Hematopoietic multipotent progenitor cell treated with erythropoietin and hydrocortisone succinate and interleukin-3 and kit ligand, for 17 days (in vitro differentiated cells): ENCODE measurements around the gene APOL4.
"Not testable (repeated sequence)": the region's sequence is repeated elsewhere in the genome, so short reads cannot be mapped to it uniquely, and the experiment has no call there.

Experiments
- DNase-seq: peaks from one replicate; pipeline ENCODE4 v3.0.0-alpha.2; 2015; ENCODE audit warnings: low spot score

Gene APOL4, protein sequence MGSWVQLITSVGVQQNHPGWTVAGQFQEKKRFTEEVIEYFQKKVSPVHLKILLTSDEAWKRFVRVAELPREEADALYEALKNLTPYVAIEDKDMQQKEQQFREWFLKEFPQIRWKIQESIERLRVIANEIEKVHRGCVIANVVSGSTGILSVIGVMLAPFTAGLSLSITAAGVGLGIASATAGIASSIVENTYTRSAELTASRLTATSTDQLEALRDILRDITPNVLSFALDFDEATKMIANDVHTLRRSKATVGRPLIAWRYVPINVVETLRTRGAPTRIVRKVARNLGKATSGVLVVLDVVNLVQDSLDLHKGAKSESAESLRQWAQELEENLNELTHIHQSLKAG

GRCh38 chr22:36201630-36202319 lies at the start of gene APOL4:
Gene APOL4, minus strand, starts transcription at chr22:36201809. Its CDS starts 75 bp downstream, at chr22:36201734.
- peak; percentile 43 for DNase-seq

- DNase-seq = not testable (repeated sequence)
Measured at GRCh38 chr22:36250292-36250960, 48.8 kb upstream of the APOL4 start.

GRCh38 chr22:36249160-36249559 lies 47.6 kb upstream of the APOL4 start:
- no peak for DNase-seq

GRCh38 chr22:36247955-36248354 lies 46.3 kb upstream of the APOL4 start:
- DNase-seq = no peak

DNA sequence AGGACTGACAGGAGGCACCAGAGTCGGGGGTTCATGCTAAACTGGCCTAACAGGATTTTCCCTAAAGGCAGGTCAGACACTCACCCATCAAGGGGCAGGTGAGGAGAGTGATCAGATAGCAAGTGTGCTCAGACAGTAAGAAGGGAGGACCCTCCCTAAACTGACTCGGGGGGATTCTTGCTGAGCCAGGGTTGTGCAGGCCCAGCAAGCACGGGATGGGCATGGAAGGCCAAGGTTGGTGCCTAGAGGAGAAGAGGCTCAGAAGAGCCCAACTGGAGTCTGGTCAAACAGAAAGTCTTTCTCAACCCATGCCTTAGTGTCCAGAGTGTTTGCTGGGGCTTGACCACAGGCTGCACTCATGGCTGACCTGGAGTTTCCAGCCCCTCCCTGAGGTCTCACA lies 45.1 kb upstream of the APOL4 start:
- DNase-seq = no peak

DNA sequence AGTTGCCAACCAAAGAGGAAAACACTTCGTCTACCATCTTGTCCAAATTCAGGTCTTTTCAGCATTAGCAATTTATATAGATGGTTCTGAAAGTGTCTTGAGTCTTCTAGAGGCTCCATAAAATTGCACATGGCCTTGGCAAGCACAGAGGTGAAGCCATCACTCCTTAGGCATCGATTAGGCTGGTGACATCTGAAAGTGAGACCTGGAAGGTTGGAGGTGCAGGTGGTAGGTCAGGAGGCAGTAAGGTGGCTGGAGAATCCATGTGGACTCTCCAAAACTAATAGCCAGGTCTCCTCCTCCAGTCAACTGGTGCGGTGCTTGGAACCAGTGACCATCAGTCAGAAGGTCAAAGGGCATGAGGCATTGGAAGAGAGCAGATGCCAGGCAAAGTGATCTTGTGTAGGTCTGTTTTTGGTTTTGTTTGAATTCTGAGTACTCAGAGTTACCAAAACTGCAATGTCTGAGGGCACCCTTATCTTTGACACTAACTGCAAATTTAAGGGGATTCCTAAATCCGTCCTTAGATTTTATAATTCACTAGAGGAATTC lies 44.3 kb upstream of the APOL4 start:
- DNase-seq = no peak

DNA sequence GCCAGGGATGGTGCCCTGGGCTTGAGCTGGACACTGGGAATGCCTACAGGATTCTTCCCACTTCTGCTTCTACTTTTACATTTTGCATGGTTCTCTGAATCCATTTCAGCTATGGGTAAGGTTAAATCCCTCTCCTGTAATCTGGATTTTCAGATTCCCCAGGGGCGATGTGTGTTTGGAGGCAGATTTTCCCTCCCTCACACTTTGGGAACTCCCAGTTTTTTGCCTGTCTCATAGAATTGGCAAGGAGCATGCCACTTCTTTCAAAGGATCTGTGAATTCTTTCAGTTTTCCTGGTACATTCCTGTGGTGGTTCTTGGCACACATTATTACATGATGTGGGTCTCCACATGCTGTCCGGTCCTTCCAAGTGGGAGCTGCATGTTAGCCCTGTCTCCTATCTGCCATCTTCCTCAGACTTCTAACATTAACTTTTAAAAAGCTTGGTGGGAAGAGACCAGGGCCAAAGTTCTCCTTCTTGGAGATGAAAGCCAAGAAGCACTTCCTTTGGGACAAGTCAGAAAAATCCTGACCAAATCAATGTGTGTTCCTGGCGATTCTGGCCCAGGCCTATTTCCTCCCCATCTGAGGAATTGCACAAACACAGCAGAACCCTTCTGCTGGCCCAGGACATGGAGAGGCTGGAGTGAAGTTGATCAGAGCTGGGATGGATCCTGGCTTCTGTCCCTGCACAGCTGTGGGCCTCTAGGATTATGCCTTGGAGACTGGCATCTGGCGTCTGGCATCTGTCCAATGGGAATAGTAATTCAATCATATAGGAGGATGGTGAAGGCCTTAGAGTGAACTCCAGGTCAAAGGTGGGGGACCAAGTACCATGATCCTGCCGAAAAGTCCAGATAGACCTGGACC lies 43.1 kb upstream of the APOL4 start:
- DNase-seq = no peak

GRCh38 chr22:36243986-36244385 lies 42.4 kb upstream of the APOL4 start:
- DNase-seq = no peak

DNA sequence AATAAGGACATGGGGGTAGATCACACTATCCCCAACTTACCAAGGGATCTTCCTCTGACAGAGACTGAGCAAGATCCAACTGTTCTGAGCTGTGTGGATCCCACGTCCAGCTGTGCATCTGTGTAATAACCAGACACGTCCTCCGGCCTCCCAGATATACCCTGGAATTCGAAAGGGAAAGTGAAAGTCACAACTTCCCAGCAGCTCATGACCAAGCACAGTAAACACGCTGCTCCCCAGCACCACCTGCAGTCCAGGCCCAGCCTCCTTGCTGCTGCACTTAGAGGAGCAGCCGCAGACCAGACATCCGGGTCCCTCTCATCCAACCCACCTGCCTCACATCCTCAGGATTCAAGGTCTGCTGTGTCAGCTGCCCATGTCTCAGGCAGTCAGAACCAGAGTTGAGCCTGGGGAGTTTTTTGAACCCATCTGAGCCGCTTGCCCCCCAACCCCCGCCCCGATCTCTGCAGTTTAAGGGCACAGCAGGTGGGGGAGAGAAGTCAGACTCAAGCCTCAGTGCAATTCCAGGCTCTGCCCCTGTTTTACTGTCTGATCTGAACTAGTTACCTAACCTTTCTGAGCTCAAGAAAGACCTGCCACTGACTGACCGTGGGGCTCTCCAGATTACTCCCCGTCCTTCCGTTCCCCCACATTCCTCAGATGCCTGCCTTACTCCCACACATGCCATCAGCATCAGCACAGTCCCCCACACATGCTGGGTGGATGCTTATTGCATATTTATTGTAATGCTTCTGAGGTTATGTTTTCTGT lies 38.0 kb upstream of the APOL4 start, which contains the start of gene APOL2:
TSS of gene APOL2 (minus strand) at position 127 of the 771 bp plus-strand sequence. CDS start 6,365 bp downstream, outside the sequence.
- peak; percentile 89 for DNase-seq

DNA sequence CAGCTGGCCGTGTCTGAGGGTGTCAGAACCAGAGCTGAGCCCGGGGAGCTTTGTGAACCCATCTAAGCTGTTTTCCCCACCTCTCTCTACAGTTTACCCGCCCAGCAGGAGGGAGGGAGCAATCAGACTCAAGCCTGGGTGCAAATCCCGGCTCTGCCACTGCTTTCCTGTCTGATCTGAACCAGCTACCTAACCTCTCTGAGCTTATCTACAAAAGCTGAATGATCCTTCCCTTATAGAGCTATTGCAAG lies 37.5 kb upstream of the APOL4 start:
- no peak for DNase-seq

DNA sequence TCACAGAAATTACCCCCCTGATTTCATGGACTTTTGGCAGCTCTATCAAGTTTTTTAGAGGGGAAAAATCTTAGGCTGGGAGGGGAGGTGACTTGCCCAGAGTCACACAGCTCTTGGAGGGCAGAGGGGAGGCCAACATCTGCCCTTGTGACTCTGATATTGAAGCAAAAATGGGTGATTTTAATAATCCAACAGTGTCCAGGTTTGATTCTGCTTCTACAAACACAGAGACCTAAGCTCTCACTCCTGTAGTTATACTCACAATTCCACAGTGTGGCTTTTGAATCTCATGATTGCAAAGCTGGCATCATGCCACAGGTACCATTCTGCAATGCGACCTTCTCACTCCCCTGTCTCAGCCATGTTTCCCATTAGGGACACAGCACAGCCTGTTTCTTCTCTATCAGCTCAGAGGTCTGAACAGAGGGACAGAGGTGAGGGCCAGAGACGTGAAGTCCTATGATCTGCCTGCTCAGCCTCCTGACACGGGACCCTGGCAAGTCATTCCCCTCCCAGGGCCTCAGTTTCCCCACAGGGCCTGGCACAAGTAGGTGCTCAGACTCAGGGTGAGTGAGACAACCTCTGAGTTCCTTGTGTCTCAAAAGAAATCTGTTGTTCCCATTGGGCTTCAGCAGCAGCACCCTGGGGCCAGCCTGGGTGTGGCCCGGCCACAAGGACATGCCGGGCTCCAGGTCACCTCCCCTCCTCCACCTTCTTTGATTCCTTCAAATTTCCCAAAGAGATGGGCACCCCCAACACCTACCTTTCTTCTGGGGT lies 37.0 kb upstream of the APOL4 start:
- peak; percentile 62 for DNase-seq

GRCh38 chr22:36237462-36238372 lies 36.1 kb upstream of the APOL4 start:
- peak; percentile 46 for DNase-seq

- no peak for DNase-seq
Measured at GRCh38 chr22:36236388-36237319, 35.0 kb upstream of the APOL4 start.

GRCh38 chr22:36235585-36235984 lies 34.0 kb upstream of the APOL4 start:
- DNase-seq = no peak

- DNase-seq = no peak
Measured at GRCh38 chr22:36234919-36235318, 33.3 kb upstream of the APOL4 start.

GRCh38 chr22:36234213-36234612 lies 32.6 kb upstream of the APOL4 start:
- no peak for DNase-seq

GRCh38 chr22:36233796-36234195 lies 32.2 kb upstream of the APOL4 start:
- DNase-seq = no peak
